SIG-M5 treated with dmso at 0.1 percent for 504 hours (cell line): Measurements from ENCODE around the gene CRACR2A.

Source experiments
- DNase-seq: peaks from one replicate; lab custom pipeline; 2025; ENCODE audit not compliant: unreplicated experiment; lab: John Stamatoyannopoulos, UW

The CRACR2A gene

GRCh38 chr12:3600951-3601350 is 152.0 kb downstream of the CRACR2A start:
- DNase-seq = no peak

- DNase-seq = no peak
Observed at GRCh38 chr12:3600039-3600720, 152.7 kb downstream of the CRACR2A start.

- no peak for DNase-seq
Observed at GRCh38 chr12:3598896-3599860, 153.7 kb downstream of the CRACR2A start.

GRCh38 chr12:3597526-3598210 is 155.2 kb downstream of the CRACR2A start:
- no peak for DNase-seq

GRCh38 chr12:3596703-3597415 is 156.1 kb downstream of the CRACR2A start:
- DNase-seq = no peak

GRCh38 chr12:3595721-3596120 is 157.2 kb downstream of the CRACR2A start:
- DNase-seq = no peak

- no peak for DNase-seq
Observed at GRCh38 chr12:3594966-3595365, 157.9 kb downstream of the CRACR2A start.

- no peak for DNase-seq
Observed at GRCh38 chr12:3593906-3594483, 158.9 kb downstream of the CRACR2A start.

GRCh38 chr12:3592856-3593625 is 159.9 kb downstream of the CRACR2A start:
- no peak for DNase-seq

GRCh38 chr12:3589745-3590144 is 163.2 kb downstream of the CRACR2A start:
- DNase-seq = no peak

- no peak for DNase-seq
Observed at GRCh38 chr12:3587402-3588013, 165.4 kb downstream of the CRACR2A start.

GRCh38 chr12:3583656-3584334 is 169.1 kb downstream of the CRACR2A start:
- DNase-seq = no peak

GRCh38 chr12:3580094-3580749 is 172.7 kb downstream of the CRACR2A start:
- no peak for DNase-seq

GRCh38 chr12:3579446-3580093 is 173.3 kb downstream of the CRACR2A start:
- DNase-seq = no peak

GRCh38 chr12:3578557-3578956 is 174.4 kb downstream of the CRACR2A start:
- DNase-seq = no peak

- DNase-seq = no peak
Observed at GRCh38 chr12:3576891-3577290, 176.0 kb downstream of the CRACR2A start.

GRCh38 chr12:3574986-3575385 is 177.9 kb downstream of the CRACR2A start:
- no peak for DNase-seq

- no peak for DNase-seq
Observed at GRCh38 chr12:3572560-3572959, 180.3 kb downstream of the CRACR2A start.
